NCI-H1694 treated with DMSO at 0.1 percent for 48 hours (cell line): ENCODE measurements around the gene ZBTB20.

Source experiments
- DNase-seq: peaks from one replicate; lab custom pipeline; 2025; lab: John Stamatoyannopoulos, UW

Gene ZBTB20

GRCh38 chr3:114329823-114330222, 817.3 kb downstream of the ZBTB20 start:
- no peak for DNase-seq

GRCh38 chr3:114328345-114328744, 818.7 kb downstream of the ZBTB20 start:
- DNase-seq: no peak

DNA sequence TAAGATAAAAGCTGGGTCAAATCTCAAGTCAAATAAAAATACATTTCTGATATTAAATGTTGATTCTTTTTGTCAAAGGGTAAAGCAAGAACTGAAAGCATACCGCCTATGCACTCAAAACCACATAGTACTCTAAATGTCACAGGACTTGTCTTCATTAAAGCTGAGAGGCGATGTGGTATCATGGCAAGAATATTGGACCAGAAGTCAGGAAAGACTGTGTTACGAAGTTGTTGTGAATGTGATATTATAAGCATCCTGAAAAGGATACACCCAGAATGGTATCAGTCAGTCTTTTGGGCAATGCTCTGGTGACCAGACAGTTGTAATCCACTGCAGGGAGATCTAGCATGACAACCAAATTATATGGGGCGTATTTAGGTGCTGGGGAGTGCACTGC, 819.4 kb downstream of the ZBTB20 start:
- DNase-seq: no peak

- no peak for DNase-seq
Observed at GRCh38 chr3:114323546-114324254, 823.4 kb downstream of the ZBTB20 start.

- DNase-seq: no peak
Observed at GRCh38 chr3:114320246-114320645, 826.8 kb downstream of the ZBTB20 start.

GRCh38 chr3:114319453-114319852, 827.6 kb downstream of the ZBTB20 start:
- peak; percentile 6 for DNase-seq

DNA sequence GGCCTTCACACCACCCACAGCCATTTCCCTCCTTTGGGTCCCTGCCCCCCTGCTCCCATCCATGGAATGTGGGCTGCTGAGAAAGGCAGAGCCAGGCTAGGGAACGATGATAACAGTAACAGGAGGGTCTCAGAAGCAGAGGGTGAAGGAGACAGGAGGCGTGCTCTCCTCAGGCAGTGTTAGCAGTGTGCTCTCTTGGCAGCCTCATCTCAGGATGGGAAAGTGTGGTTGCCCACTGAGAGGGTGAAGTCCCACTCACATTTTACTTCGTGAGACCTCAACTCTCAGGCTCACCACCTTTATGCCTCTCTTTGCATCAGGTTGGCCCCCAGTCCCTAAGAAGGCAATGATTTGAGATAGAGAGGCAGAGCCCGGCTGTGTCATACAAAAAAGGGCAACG, 828.8 kb downstream of the ZBTB20 start:
- DNase-seq: no peak

- DNase-seq: no peak
Observed at GRCh38 chr3:114314282-114314681, 832.8 kb downstream of the ZBTB20 start.

DNA sequence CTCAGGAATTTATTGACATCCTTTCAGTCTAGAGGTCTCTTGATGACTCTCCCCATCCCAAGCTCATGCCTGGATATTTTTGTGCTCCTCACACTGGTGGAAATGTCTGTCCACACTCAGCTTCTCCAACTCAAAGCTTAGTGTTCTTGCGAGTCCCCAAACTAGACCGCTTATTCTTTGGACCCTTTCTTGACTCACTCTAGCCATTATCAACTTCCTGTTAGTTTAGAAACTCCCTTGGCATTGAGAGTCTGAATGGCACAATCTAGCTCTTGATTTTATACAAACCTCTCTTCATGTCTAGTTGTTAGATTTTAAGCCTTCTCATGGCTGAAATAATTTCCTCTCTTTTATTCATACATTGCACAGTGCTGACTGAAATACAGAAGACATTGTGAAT, 833.7 kb downstream of the ZBTB20 start:
- DNase-seq: no peak

DNA sequence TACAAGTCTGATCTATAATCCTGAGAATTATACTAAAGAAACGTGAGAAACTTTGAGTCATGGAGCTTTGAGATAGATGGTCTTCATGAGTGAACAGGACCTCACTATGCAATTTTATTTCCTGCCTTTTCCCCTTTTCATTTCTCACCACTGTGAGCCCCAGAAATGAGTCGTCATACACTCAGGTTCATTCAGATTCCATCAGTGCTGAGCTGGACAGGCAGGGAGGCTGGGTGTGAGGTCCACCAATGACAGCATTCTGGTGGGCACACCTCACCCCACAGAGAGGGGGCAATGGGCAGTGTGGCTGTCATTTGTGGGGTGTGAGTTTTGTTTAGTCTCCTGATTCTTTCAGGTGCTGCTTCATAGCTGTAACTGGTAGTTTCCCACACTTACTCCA, 836.4 kb downstream of the ZBTB20 start:
- DNase-seq: no peak

DNA sequence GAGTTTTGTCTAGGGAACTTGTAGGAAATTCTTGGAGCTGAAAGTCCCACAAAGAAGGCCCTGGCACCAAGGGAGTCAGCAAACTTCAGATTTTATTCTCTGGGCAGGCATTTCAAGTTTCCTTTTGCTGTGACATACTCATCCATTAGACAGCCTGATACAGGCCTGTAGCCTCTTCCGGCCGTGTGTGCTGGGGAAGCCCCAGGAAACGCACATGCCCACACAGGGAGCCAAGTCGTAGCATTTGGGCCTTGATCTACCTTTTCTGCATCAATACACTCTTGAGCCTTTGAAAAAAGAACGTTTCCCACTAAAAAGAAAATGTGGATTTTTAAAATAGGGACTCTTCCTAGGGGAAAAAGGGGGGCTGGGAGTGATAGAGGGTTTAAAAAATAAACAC, 838.3 kb downstream of the ZBTB20 start:
- DNase-seq: no peak

GRCh38 chr3:114308377-114308776, 838.7 kb downstream of the ZBTB20 start:
- no peak for DNase-seq

DNA sequence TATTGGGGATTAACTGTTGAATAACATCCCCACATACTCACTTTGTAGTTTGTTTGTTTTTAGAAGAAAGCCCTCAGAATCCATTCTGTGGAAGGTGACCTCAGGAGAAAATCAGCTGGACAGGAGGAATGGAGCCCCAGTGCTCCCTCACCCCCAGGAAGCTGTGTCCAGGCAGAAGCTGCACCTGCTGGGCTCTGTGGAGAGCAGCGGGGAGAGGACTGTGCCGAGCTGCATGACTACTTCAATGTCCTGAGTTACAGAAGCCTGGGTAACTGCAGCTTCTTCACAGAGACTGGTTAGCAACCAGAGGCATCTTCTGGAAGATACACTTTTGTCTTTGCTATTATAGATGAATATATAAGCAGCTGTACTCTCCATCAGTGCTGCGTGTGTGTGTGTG, 839.3 kb downstream of the ZBTB20 start:
- no peak for DNase-seq

DNA sequence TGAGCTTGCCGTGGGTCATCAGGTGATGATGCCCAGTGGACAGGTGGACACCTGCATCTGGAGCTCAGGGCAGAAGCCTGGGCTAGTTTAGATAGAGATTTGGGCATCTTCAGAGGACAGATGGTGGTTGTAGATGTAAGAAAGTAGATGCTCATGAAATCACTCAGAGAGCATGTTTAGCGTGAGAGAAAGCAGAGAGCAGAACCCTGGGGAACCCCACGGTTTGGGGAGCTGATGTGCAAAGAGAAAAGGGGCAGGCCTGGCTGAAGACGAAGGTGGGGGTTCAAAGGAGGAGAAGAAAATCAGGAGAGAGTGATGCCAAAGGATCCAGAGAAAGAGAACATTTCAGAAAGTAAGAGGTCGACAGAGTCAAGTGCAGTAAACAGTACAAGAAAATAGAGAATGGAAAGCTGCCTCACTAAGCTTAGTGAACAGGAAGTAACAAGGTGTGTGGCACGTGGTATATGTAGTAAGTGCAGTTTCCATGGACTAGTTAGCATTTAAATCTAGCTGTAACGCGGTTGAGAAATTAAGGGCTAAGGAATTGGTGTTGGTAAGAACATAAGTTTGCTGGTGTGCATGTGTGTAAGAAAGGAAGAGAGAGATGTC, 839.8 kb downstream of the ZBTB20 start:
- DNase-seq: no peak

GRCh38 chr3:114299941-114300624, 847.0 kb downstream of the ZBTB20 start:
- no peak for DNase-seq

- peak; percentile 4 for DNase-seq
Observed at GRCh38 chr3:114299421-114299820, 847.7 kb downstream of the ZBTB20 start.

DNA sequence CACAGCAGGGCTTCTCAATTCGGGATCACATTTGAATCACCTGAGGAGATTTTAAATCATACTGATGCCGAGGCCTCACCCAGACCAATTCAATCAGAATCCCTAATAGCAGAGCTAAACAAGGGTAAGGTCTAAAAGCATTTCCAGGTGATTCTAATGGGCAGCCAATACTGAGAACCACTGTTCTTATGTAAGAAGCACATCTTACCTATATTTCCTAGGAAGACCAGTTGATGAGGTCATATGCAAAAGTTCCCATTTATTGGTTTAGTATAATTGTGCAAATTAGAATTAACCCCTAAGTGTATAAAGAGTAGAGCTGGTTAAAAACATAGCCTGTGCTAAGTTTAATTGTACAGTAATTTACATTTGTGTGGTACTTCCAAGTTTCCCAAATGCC, 851.1 kb downstream of the ZBTB20 start:
- DNase-seq: no peak

DNA sequence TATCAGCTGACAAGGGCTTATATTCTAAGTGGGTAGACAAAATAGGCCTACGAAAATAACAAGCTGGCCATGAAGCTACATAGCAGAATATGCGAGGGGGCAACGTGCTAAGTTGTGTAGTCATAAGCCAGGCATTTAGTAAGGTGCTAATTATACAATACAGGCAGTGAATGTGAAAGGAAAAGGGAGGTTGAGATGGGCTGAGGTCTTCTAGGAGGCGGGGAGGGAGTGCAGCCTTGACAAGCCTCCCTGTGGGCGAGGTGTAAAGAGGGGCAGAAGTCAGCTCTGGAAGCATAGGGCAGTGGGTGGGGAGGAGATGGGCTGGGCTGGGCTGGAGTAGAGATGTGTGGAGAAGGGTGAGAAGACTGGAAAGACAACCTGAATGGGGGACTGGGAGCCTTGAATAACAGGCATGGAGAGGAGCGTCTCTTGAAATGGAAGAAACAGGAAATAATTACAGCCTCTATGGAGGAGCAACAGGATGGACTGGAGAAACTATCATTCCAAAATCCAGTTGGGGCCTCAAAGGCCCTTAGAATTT, 852.1 kb downstream of the ZBTB20 start:
- no peak for DNase-seq

DNA sequence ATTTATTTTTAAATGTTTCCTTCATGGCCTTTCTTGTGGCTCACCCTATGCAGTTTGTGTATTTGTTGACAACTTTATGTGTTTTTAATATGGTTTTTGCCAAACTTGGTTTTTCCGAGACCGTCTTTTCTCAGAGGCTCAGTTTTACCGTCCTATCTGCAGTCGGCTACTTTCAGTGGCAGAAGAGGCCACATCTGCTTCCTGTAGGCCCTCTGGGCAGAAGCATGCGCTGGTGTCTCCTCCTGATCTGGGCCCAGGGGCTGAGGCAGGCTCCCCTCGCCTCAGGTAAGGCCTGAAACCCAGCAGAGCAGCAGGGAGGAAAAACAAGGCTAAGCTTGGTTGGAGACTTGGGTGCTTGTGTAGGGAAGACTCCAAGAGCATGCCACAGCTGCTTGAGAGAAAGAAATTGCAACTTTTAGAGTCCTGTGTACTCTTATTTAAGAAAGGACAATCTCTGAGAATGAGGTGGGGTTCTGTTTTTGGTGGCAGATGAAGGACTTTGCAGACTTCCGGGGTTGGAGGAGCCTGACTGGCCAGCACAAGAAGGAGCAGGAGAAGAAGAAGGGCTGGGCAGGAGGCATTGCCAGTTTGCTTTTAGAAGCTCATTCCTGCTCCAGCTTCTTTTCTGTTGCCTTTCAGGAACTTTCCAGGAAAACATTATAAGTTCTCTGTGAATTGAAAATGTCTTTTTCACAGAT, 853.1 kb downstream of the ZBTB20 start, which contains the start of gene TIGIT:
Gene TIGIT (plus strand): TSS at position 191 of the 698 bp plus-strand sequence. CDS start 34 bp downstream, at position 225.
- DNase-seq: no peak

DNA sequence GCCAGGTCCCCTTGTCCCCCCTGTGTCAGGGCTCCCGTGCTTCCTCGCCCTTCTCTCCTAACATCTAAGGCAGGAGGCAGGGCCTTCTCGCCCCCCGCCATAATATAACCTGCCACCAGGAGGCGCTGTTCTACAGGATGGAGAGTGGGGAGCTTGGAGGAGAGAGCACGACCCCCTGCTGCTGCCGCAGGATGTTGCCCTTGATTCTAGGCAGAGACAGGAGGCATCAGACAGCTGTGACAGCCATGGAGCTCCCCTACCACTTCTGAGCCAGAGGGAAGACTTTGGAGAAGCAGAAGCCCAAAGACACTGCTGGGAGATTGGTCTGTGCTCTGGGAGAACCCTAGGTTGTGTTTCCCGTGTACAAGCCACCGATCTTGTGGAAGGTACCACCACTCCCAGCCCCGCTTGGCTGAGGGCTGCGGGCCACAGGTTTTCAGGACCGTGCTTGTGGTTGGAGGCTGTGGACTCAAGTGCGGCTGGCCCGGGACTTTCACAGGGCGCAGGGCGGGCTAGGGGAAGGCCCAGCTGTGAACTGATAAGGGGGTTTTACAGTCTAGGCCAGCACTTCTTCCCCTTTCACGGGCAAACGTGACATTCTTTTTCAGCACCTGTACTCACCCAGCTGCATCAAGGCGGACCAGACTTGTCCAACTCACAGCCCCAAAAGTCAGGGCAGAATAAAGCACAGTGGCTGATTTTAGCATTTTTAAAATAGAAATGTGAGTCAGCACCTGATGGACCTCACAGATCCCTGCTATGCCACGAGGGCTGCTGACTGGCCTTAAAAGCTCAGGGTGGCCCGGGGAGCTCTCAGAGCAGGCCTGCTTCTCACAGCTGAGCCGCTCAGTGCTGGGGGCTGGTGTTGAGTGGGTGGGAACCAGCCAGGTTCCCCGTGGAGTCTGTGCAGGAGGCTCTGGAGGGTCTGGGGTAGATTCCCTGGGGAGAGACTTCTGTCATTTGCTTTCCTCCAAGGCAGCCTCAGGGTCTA, 855.9 kb downstream of the ZBTB20 start:
- DNase-seq: peak; percentile 59

DNA sequence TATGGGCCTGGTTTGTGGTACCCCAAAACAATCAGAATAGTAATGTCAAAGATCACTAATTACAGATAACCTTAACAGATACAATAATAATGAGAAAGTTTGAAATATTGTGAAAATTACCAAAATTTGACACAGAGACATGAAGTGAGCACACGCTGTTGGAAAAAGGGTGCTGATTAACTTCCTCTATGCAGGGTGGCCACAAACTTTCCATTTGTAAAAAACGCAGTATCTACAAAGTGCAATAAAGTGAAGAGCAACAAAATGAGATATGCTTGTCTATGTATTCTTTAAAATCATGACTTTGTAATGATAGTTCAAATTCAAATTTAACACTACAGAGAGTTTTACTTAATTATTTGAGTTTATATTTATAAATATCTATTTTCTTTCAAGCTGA, 860.8 kb downstream of the ZBTB20 start:
- no peak for DNase-seq
